ENCODE measurements around the gene RAB11FIP3. TPM values are rescaled to one million over a fixed set of nuclear protein-coding genes. Genes with fewer than 3 reads are reported as not detected.

RAB11FIP3 gene
- total RNA-seq, 1 experiment from 2014 or later: 12.7 TPM

GRCh38 chr16:515175-515938, 89.9 kb downstream of the RAB11FIP3 start:
- TF ChIP-seq EZH2 (IDR thresholded peaks at IDR 0.05; ENCODE audit: low read length, unreplicated experiment) (no peak), EZH2phosphoT487 (IDR thresholded peaks at IDR 0.05; ENCODE audit: borderline replicate concordance, low read length) (no peak), CTCF (conservative IDR thresholded peaks at IDR 0.05; ENCODE audit: low read depth, low read length) (no peak)
- Histone ChIP-seq H3K36me3 (ENCODE audit: low read depth, low read length) (no peaks in the 10 kb centered on the region), H3K79me2 (ENCODE audit: low read length) (no peaks in the 10 kb centered on the region), H3K4me2 (ENCODE audit: low read length) (no peak overlapping the region), H4K20me1 (ENCODE audit: low read length) (no peaks in the 10 kb centered on the region), H2AFZ (ENCODE audit: low read length) (no peak overlapping the region), H3K9ac (ENCODE audit: low read length) (no peak overlapping the region), H3K4me1 (ENCODE audit: insufficient read depth, low read length) (no peaks in the 10 kb centered on the region), H3K9me3 (ENCODE audit: low read length) (no peaks in the 10 kb centered on the region), H3K27me3 (ENCODE audit: low read length) (no peaks in the 10 kb centered on the region), H3K27ac (ENCODE audit: low read length) (no peak overlapping the region), H3F3A (ENCODE audit: low read length, unreplicated experiment) (no peaks in the 10 kb centered on the region), H3K9me2 (replicated peaks; ENCODE audit: low read length) (no peaks in the 10 kb centered on the region), H3K4me3 (ENCODE audit: low read length) (no peak overlapping the region)
- intact Hi-C loops (cut with micrococcal nuclease): no loop called here
- no TSS peak for BruUV-seq (replicated peaks)
- CTCF ChIA-PET: no interaction called here
- POLR2A ChIA-PET (ENCODE audit: unreplicated experiment): no interaction called here
- DNase-seq: no peak
- no peak for ATAC-seq

- Histone ChIP-seq H3K27me3 (ENCODE audit: low read length) (no peaks in the 10 kb centered on the region), H3K9me3 (ENCODE audit: low read length) (no peaks in the 10 kb centered on the region), H3K4me2 (ENCODE audit: low read length) (no peak overlapping the region), H3K9me2 (replicated peaks; ENCODE audit: low read length) (no peaks in the 10 kb centered on the region), H3F3A (ENCODE audit: low read length, unreplicated experiment) (no peaks in the 10 kb centered on the region), H3K79me2 (ENCODE audit: low read length) (no peaks in the 10 kb centered on the region), H3K27ac (ENCODE audit: low read length) (no peak overlapping the region), H3K9ac (ENCODE audit: low read length) (no peak overlapping the region), H3K36me3 (ENCODE audit: low read depth, low read length) (no peaks in the 10 kb centered on the region), H2AFZ (ENCODE audit: low read length) (no peak overlapping the region), H3K4me3 (ENCODE audit: low read length) (no peak overlapping the region), H4K20me1 (ENCODE audit: low read length) (no peaks in the 10 kb centered on the region), H3K4me1 (ENCODE audit: insufficient read depth, low read length) (no peaks in the 10 kb centered on the region)
- BruUV-seq (replicated peaks): no TSS peak
- no peak for TF ChIP-seq EZH2 (IDR thresholded peaks at IDR 0.05; ENCODE audit: low read length, unreplicated experiment)
- no peak for TF ChIP-seq CTCF (conservative IDR thresholded peaks at IDR 0.05; ENCODE audit: low read depth, low read length)
- TF ChIP-seq EZH2phosphoT487 (IDR thresholded peaks at IDR 0.05; ENCODE audit: borderline replicate concordance, low read length): no peak
- POLR2A ChIA-PET (ENCODE audit: unreplicated experiment): no interaction called here
- ATAC-seq (no peak), DNase-seq (no peak)
- intact Hi-C loops (cut with micrococcal nuclease): no loop called here
- CTCF ChIA-PET: no interaction called here
These were observed 90.4 kb downstream of the RAB11FIP3 start for GRCh38 chr16:515939-516226.

- Histone ChIP-seq H3F3A (ENCODE audit: low read length, unreplicated experiment) (no peaks in the 10 kb centered on the region), H3K79me2 (ENCODE audit: low read length) (no peaks in the 10 kb centered on the region), H3K27ac (ENCODE audit: low read length) (no peak overlapping the region), H3K4me1 (ENCODE audit: insufficient read depth, low read length) (no peaks in the 10 kb centered on the region), H3K9me3 (ENCODE audit: low read length) (no peaks in the 10 kb centered on the region), H4K20me1 (ENCODE audit: low read length) (no peaks in the 10 kb centered on the region), H3K4me3 (ENCODE audit: low read length) (no peak overlapping the region), H3K9ac (ENCODE audit: low read length) (no peak overlapping the region), H2AFZ (ENCODE audit: low read length) (no peak overlapping the region), H3K9me2 (replicated peaks; ENCODE audit: low read length) (no peaks in the 10 kb centered on the region), H3K36me3 (ENCODE audit: low read depth, low read length) (no peaks in the 10 kb centered on the region), H3K27me3 (ENCODE audit: low read length) (no peaks in the 10 kb centered on the region), H3K4me2 (ENCODE audit: low read length) (no peak overlapping the region)
- intact Hi-C loops (cut with micrococcal nuclease): no loop called here
- ChIA-PET CTCF (no interaction called here), POLR2A (ENCODE audit: unreplicated experiment) (no interaction called here)
- TF ChIP-seq EZH2 (IDR thresholded peaks at IDR 0.05; ENCODE audit: low read length, unreplicated experiment) (no peak), EZH2phosphoT487 (IDR thresholded peaks at IDR 0.05; ENCODE audit: borderline replicate concordance, low read length) (no peak), CTCF (conservative IDR thresholded peaks at IDR 0.05; ENCODE audit: low read depth, low read length) (no peak)
- DNase-seq (no peak), ATAC-seq (no peak)
- no TSS peak for BruUV-seq (replicated peaks)
These were observed 90.9 kb downstream of the RAB11FIP3 start for GRCh38 chr16:516301-516700.
